GM20000 (cell line): ENCODE data around the gene PSMG4.

Experiments
- DNase-seq: peaks from one replicate; pipeline ENCODE4 v3.0.0; 2012; ENCODE audit warnings: low spot score
- CTCF ChIP-seq: IDR thresholded peaks from 2 replicates; pipeline ENCODE4 v1.5.1; 2012; ENCODE audit warnings: mild to moderate bottlenecking, control low read depth; ENCODE audit errors: extremely low read depth, missing control alignments

Gene PSMG4

DNA sequence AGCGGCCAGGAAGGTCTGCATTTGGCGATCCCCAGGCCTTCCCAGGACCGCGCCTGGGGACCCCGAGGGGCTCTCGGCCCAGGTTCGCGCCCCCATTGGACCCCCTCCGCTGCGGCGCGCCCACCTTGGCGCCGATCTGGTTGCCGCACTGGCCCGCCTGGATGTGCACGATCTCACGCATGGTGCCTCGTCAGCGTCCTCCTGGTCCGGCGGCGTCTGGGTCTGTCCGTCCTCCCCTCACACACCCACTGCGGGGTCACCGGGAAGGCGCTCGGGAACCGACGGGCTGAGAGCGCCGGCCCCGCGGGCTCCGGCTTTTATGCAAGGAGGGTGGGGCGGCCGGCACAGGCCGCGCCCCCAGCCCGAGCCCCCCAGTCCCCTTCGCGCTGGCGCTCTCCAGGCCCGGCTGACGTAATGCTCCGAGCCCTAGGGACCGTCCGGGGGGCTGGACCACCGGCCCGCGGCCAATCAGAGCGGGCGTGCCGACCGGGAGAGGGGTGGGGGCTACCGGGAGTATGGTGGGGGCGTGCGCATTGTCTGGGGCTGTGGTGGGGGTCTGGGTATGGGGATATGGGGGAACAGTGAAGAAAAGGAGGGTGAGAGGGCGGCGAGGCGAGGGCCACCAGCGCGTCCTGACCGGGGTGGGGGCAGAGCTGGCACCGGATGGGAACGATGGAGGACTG, 31.2 kb upstream of the PSMG4 start, which contains the start of gene TUBB2B:
Gene TUBB2B (minus strand): TSS at position 291 of the 683 bp plus-strand sequence. CDS start 110 bp downstream, at position 181.
- DNase-seq = peak; percentile 82
- TF ChIP-seq CTCF = no peak

GRCh38 chr6:3228046-3228671, 30.6 kb upstream of the PSMG4 start:
- DNase-seq = peak; percentile 60
- no peak for TF ChIP-seq CTCF

DNA sequence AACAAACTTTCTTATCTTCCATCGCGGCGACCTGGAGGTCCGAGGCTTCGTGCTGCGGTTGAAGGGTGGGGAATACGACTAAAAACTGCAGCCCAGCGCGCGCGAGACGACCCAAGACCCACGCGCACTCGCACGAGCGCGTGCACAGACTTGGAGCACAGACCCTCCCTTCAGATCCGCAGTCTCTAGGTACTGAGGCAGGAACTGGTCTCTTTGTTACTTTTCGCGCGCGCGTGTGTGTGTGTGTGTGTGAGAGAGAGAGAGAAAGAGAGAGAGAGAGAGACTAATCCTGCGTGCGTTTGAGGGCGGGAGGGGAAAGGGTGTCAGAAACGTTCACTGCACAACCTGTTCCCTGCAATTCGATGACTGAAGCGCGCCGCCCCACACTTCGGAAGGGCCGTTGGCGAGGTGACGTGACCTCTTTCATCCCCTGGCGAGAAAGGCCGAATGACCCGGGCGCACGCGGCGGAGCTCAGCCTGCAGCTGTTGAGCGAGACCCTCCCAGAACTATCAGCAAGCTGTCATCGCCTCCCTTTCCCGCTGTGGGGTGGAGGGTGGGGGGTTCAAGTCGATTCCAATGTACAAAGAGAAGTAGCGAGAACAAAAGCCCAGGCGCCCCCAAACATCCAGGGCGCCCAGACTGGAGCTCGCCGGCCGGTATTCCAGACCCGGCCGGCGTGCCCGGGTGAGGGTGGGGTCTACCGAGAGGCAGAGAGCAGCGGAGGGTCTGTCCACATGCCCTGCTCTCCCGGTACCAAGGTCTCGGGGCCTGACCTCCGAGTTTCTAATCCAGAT, 29.8 kb upstream of the PSMG4 start:
- DNase-seq = peak; percentile 55
- no peak for TF ChIP-seq CTCF

DNA sequence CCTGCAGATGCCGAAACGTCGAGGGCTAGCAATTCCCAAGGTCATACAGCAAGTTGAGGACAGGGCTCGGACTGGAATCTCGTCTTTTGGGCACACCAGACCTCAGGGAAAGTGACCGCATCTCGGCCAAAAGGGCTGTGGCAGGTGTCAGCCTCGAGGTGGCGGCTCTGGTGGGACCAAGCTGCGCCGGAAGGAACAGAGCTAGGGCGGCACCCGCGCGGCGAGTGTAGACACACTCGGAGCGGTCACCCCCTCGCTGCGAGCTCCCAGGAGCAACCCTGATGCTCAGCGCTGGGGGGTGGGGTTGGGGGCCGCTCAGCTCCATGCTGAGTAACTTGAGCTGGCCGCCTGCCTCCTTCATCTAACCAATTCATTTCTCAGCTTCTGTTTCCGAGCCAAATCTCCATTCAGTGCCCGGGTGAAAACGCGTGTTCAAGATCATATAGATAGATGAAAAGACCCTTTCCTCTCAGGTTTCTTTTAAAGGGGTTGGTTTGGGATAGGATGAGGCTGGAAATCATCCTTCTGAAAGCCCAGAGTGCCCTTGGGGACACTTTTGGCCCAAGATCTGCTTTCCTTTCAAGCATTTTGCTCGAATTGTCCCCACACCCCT, 29.1 kb upstream of the PSMG4 start:
- peak; percentile 53 for DNase-seq
- TF ChIP-seq CTCF = no peak

- DNase-seq = no peak
- no peak for TF ChIP-seq CTCF
These were observed 28.4 kb upstream of the PSMG4 start for GRCh38 chr6:3230256-3230882.

- DNase-seq = no peak
- no peak for TF ChIP-seq CTCF
These were observed 27.9 kb upstream of the PSMG4 start for GRCh38 chr6:3230900-3231246.
